ENCODE measurements around the gene SLC22A3. TPM values are rescaled to one million over a fixed set of nuclear protein-coding genes. Genes with fewer than 3 reads are reported as not detected.

The SLC22A3 gene
- total and polyA plus RNA-seq, 2 of the 13 experiments (the other 11 are each of a cell fraction or from before 2014, with no cell fraction given), result 12.0 to 31.5 TPM

DNA sequence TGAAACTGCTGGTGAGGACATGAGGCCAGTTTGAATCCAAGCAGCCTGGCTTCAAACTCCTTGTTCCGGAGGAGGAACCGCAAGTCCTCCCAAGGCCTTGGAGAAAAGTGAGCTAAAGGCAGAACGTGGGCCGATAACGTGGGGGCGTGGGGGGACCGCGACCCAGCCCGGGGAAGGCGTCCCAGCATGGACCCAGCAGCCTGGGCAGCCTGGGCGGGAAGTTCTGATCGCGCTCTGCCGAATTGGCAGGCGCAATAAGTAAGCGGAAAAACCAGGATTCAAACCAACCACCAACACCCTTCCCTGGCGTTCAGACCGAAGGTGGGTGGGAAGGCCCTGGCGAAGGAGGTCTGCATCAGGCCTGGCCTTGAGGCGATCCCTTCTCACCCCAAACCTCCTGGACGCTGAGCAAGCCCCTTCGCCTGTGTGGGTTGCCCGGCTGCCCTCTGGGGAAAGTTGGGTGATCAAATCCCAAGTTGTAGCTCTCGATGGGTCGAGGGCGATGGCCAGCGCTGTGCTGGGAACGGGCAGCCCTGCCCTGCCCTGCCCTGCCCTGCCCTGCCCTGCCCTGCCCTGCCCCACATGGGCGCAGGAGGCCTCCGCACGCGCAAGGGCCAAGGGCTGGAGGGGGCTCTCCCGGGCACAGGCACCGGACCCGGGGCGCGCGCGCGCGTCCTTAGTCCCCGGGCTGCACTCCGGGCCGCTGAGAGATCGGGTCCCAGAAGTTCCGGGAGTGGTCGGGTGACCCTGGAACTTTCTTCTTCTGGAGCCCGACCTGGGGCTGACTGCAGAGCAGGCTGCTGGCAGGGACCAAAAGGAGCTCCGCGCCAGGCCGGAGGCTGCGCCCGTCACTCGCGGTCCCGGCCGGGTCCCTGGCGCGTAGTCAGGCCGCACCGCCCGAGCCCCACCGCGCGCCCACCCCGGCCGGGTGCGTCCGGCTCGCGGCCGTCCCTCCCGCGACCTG, 637 bp upstream of the SLC22A3 start (continued):
- TF ChIP-seq ZHX2 (IDR thresholded peaks at IDR 0.05; ENCODE audit: low read depth) (no peak), ZHX2 (CRISPR knock-in tag; IDR thresholded peaks at IDR 0.05; ENCODE audit: borderline replicate concordance) (peak; percentile 27; the same call in 1 of the 2 replicates), ZBTB21 (CRISPR knock-in tag; IDR thresholded peaks at IDR 0.05) (no peak), ZBTB33 (CRISPR knock-in tag; IDR thresholded peaks at IDR 0.05) (peak; percentile 50; the same call in 1 of the 2 replicates), HNRNPK (IDR thresholded peaks at IDR 0.05; ENCODE audit: low read depth, low read length, poor library complexity, severe bottlenecking) (peak; percentile 26), WIZ (CRISPR knock-in tag; IDR thresholded peaks at IDR 0.05) (peak; percentile 29; the same call in 1 of the 2 replicates), ZNF569 (CRISPR knock-in tag; IDR thresholded peaks at IDR 0.05; ENCODE audit: borderline replicate concordance) (no peak), STAT5B (CRISPR knock-in tag; IDR thresholded peaks at IDR 0.05) (no peak), TBP (CRISPR knock-in tag; IDR thresholded peaks at IDR 0.05) (no peak), ZNF878 (CRISPR knock-in tag; IDR thresholded peaks at IDR 0.05) (no peak), ELK4 (CRISPR knock-in tag; IDR thresholded peaks at IDR 0.05; ENCODE audit: borderline replicate concordance) (no peak), ZFX (CRISPR knock-in tag; IDR thresholded peaks at IDR 0.05; ENCODE audit: low read depth) (peak; percentile 42; the same call in 1 of the 2 replicates), ATF7-NPFF (CRISPR knock-in tag; IDR thresholded peaks at IDR 0.05; ENCODE audit: low read depth) (no peak; the same call in 1 of the 2 replicates)
- TF ChIP-seq, protein P1, sequence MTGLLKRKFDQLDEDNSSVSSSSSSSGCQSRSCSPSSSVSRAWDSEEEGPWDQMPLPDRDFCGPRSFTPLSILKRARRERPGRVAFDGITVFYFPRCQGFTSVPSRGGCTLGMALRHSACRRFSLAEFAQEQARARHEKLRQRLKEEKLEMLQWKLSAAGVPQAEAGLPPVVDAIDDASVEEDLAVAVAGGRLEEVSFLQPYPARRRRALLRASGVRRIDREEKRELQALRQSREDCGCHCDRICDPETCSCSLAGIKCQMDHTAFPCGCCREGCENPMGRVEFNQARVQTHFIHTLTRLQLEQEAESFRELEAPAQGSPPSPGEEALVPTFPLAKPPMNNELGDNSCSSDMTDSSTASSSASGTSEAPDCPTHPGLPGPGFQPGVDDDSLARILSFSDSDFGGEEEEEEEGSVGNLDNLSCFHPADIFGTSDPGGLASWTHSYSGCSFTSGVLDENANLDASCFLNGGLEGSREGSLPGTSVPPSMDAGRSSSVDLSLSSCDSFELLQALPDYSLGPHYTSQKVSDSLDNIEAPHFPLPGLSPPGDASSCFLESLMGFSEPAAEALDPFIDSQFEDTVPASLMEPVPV (CRISPR knock-in tag; IDR thresholded peaks at IDR 0.05), result 0 out of 2 replicates have a peak, but pooled peaks have one; percentile 75
- TF ChIP-seq, protein P2, sequence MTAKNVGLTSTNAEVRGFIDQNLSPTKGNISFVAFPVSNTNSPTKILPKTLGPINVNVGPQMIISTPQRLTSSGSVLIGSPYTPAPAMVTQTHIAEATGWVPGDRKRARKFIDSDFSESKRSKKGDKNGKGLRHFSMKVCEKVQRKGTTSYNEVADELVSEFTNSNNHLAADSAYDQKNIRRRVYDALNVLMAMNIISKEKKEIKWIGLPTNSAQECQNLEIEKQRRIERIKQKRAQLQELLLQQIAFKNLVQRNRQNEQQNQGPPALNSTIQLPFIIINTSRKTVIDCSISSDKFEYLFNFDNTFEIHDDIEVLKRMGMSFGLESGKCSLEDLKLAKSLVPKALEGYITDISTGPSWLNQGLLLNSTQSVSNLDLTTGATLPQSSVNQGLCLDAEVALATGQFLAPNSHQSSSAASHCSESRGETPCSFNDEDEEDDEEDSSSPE (CRISPR knock-in tag; IDR thresholded peaks at IDR 0.05), result no peak; the same call in 1 of the 2 replicates

All from HepG2 (cell line).